ENCODE results near the gene CLEC20A. TPM values are rescaled to one million over a fixed set of nuclear protein-coding genes. Genes with fewer than 3 reads are reported as not detected.

CLEC20A gene
- total RNA-seq = not detected
- long read RNA-seq = 0 reads

- ATAC-seq (no peak), DNase-seq (no peak)
- Histone ChIP-seq H3K4me3 (no peak within 1 kb of the TSS), H3K9me3 (no peaks in the 10 kb centered on the region), H3K36me3 (no peaks in the 10 kb centered on the region), H3K27ac (no peak within 1 kb of the TSS), H3K27me3 (no peaks in the 10 kb centered on the region), H3K4me1 (no peaks in the 10 kb centered on the region)
- intact Hi-C loops (cut with DNase I) = no loop called here
- 85% methylated on average over 17 of the region's 26 CpGs for WGBS (ENCODE audit: insufficient coverage, low coverage, low lambda C conversion rate, missing lambda C conversion rate)
- TF ChIP-seq POLR2A (IDR thresholded peaks at IDR 0.05) = no peak
These were observed at the start of gene CLEC20A for GRCh38 chr1:178496410-178497135. TSS of gene CLEC20A (minus strand) at chr1:178496964. CDS start at chr1:178496939, 25 bp downstream.

GRCh38 chr1:178544531-178544930 is 47.8 kb upstream of the CLEC20A start:
- no peak for ATAC-seq
- H3K9me3 ChIP-seq = no peaks in the 10 kb centered on the region
- DNase-seq = no peak
- no peak overlapping the region for H3K4me3 ChIP-seq
- peaks cover 0 to 12% (median 3%) of the 10 kb centered on the region in 4 donors for H3K4me1 ChIP-seq
- WGBS (ENCODE audit: insufficient coverage, low coverage, low lambda C conversion rate, missing lambda C conversion rate) = 83% methylated on average over 7 of the region's 9 CpGs
- no peaks in the 10 kb centered on the region for H3K27me3 ChIP-seq
- intact Hi-C loops (cut with DNase I) = loop anchor here (5.0 to 10.0 kb wide), 4 partner anchors 80 to 470 kb away; no protein-coding TSS in a partner anchor
- TF ChIP-seq CTCF (IDR thresholded peaks at IDR 0.05) (no peak), POLR2A (IDR thresholded peaks at IDR 0.05) (no peak)
- no peaks in the 10 kb centered on the region for H3K36me3 ChIP-seq
- H3K27ac ChIP-seq = no peak overlapping the region

GRCh38 chr1:178543290-178543607 is 46.5 kb upstream of the CLEC20A start:
- no peak for TF ChIP-seq POLR2A (IDR thresholded peaks at IDR 0.05)
- TF ChIP-seq CTCF (IDR thresholded peaks at IDR 0.05) = no peak
- DNase-seq (no peak), ATAC-seq (peak in 3 of 4 donors; percentile 8 to 29 (median 11))
- peak overlapping the region; percentile 68 to 80 (median 72) for H3K4me3 ChIP-seq
- H3K9me3 ChIP-seq = no peaks in the 10 kb centered on the region
- H3K27me3 ChIP-seq = no peaks in the 10 kb centered on the region
- H3K27ac ChIP-seq = peak overlapping the region in 2 of 3 donors; percentile 84 to 88
- WGBS (ENCODE audit: insufficient coverage, low coverage, low lambda C conversion rate, missing lambda C conversion rate) = 13% methylated on average over 9 of the region's 10 CpGs
- H3K4me1 ChIP-seq = peaks cover 0 to 12% (median 5%) of the 10 kb centered on the region in 4 donors
- intact Hi-C loops (cut with DNase I) = loop anchor here (5.0 to 10.0 kb wide), 4 partner anchors 82 to 472 kb away; no protein-coding TSS in a partner anchor
- H3K36me3 ChIP-seq = no peaks in the 10 kb centered on the region

GRCh38 chr1:178542554-178543289 is 46.0 kb upstream of the CLEC20A start:
- H3K27me3 ChIP-seq = no peaks in the 10 kb centered on the region
- ATAC-seq (peak; percentile 84 to 90 (median 86)), DNase-seq (peak; percentile 87 to 92 (median 88))
- H3K4me3 ChIP-seq = peak overlapping the region; percentile 68 to 80 (median 72)
- H3K4me1 ChIP-seq = peaks cover 0 to 17% (median 7%) of the 10 kb centered on the region in 4 donors
- intact Hi-C loops (cut with DNase I) = loop anchor here (5.0 to 10.0 kb wide), 4 partner anchors 82 to 472 kb away; no protein-coding TSS in a partner anchor
- 4% methylated on average over 10 of the region's 66 CpGs for WGBS (ENCODE audit: insufficient coverage, low coverage, low lambda C conversion rate, missing lambda C conversion rate)
- H3K9me3 ChIP-seq = no peaks in the 10 kb centered on the region
- TF ChIP-seq CTCF (IDR thresholded peaks at IDR 0.05) (peak; percentile 86 to 98 (median 96)), POLR2A (IDR thresholded peaks at IDR 0.05) (no peak)
- no peaks in the 10 kb centered on the region for H3K36me3 ChIP-seq
- H3K27ac ChIP-seq = peak overlapping the region; percentile 82 to 88 (median 84)

Data from right lobe of liver (tissue), 6 donors.